Endothelial cell of umbilical vein (primary cell): Measurements from ENCODE around the gene LRRC73. TPM values are rescaled to one million over a fixed set of nuclear protein-coding genes. Genes with fewer than 3 reads are reported as not detected.

Experiments used
- BruUV-seq: library from RNA; stranded (reverse); fragments of 400-500 nt; replicated peaks from 2 replicates; lab custom pipeline; 2021; lab: Mats Ljungman, UMichigan
- CTCF ChIA-PET: fragments of 300-600, 350-600 bp; sonication (Branson Sonifier 250); formaldehyde crosslinking; loops from one replicate; lab custom pipeline; 2021; ENCODE audit warnings: antibody characterized with exemption, inconsistent platforms; lab: Charles Lee
- POLR2A ChIA-PET: fragments of 300-600, 350-600 bp; sonication (Branson Sonifier 250); formaldehyde crosslinking; loops from one replicate; lab custom pipeline; 2021; ENCODE audit warnings: antibody characterized with exemption, inconsistent platforms; lab: Charles Lee
- DNase-seq: peaks from one replicate; pipeline ENCODE4 v3.0.0-alpha.2; 2011; ENCODE audit warnings: low read depth, low spot score
- FAIRE-seq: peaks from 2 replicates; lab custom pipeline; 2011; peaks lifted over from hg19 to GRCh38; lab: Jason Lieb, UNC
- H2AFZ ChIP-seq: 2 replicates; pipeline ENCODE4 v1.6.0; 2012; ENCODE audit warnings: low read depth, low read length, control low read depth, inconsistent platforms
- H3K27ac ChIP-seq: 2 replicates; pipeline ENCODE4 v1.5.1; 2011; ENCODE audit warnings: low read depth, mild to moderate bottlenecking, control low read depth, low read length, moderate library complexity; ENCODE audit not compliant: insufficient read depth
- H3K27me3 ChIP-seq, 2 experiments: 2 replicates each; pipeline versions ENCODE4 v1.6.0 to v1.6.1; 2011; ENCODE audit warnings: low read length in 2 of 2, mixed read lengths in 1 of 2; ENCODE audit not compliant: control insufficient read depth in 2 of 2, insufficient read depth in 2 of 2
- H3K36me3 ChIP-seq, 2 experiments: 2 replicates in 1 of 2; 3 replicates in 1 of 2; pipeline ENCODE4 v1.5.1; 2011; ENCODE audit warnings: low read length in 2 of 2, mild to moderate bottlenecking in 1 of 2, moderate library complexity in 1 of 2; ENCODE audit not compliant: control insufficient read depth in 2 of 2, insufficient read depth in 2 of 2; ENCODE audit errors: extremely low read depth in 1 of 2
- H3K4me1 ChIP-seq: 3 replicates; pipeline ENCODE4 v1.5.1; 2011; ENCODE audit warnings: mild to moderate bottlenecking, low read length; ENCODE audit not compliant: control insufficient read depth, insufficient read depth; ENCODE audit errors: extremely low read depth
- H3K4me2 ChIP-seq: 2 replicates; pipeline ENCODE4 v1.6.1; 2011; ENCODE audit warnings: low read length, control low read depth, mixed read lengths; ENCODE audit not compliant: insufficient read depth
- H3K4me3 ChIP-seq, 3 experiments: fragments of 200-600 bp in 1 of 3; sonication (generic), shearing (Covaris generic) in 1 of 3; replicated peaks in 1 of 3; 2 replicates each; pipeline ENCODE4 v1.5.1; 2011 to 2016; ENCODE audit warnings: control low read depth in 3 of 3, low read length in 3 of 3, mild to moderate bottlenecking in 2 of 3, inconsistent platforms in 1 of 3, low read depth in 1 of 3, moderate library complexity in 1 of 3; ENCODE audit not compliant: insufficient read depth in 1 of 3
- H3K79me2 ChIP-seq: 2 replicates; pipeline ENCODE4 v1.6.0; 2012; ENCODE audit warnings: low read length, inconsistent platforms; ENCODE audit not compliant: control insufficient read depth, insufficient read depth
- H3K9ac ChIP-seq: replicated peaks from 2 replicates; pipeline ENCODE3; 2011; ENCODE audit warnings: low read length, control low read depth; ENCODE audit not compliant: insufficient read depth; ENCODE audit errors: extremely low read depth
- H3K9me1 ChIP-seq: replicated peaks from 3 replicates; pipeline ENCODE4 v1.6.0; 2011; ENCODE audit warnings: mild to moderate bottlenecking, low read length; ENCODE audit not compliant: control insufficient read depth, insufficient read depth; ENCODE audit errors: extremely low read depth
- H3K9me3 ChIP-seq: replicated peaks from 2 replicates; pipeline ENCODE4 v1.5.1; 2012; ENCODE audit warnings: low read length, inconsistent platforms; ENCODE audit not compliant: control insufficient read depth, insufficient read depth
- H4K20me1 ChIP-seq: replicated peaks from 2 replicates; pipeline ENCODE3; 2011; ENCODE audit warnings: mild to moderate bottlenecking, low read length; ENCODE audit not compliant: control insufficient read depth, insufficient read depth; ENCODE audit errors: extremely low read depth
- EZH2 ChIP-seq: IDR thresholded peaks from 2 replicates; pipeline ENCODE4 v1.6.1; 2012; ENCODE audit warnings: borderline replicate concordance, low read depth, mild to moderate bottlenecking, moderate library complexity, low read length, inconsistent platforms; ENCODE audit not compliant: severe bottlenecking
- FOS ChIP-seq: IDR thresholded peaks from 2 replicates; pipeline ENCODE4 v1.6.1; 2011; ENCODE audit warnings: mild to moderate bottlenecking, low read length, moderate library complexity, borderline replicate concordance; ENCODE audit not compliant: insufficient read depth
- GATA2 ChIP-seq: IDR thresholded peaks from 2 replicates; pipeline ENCODE4 v1.7.0; 2011; ENCODE audit warnings: low read depth, mild to moderate bottlenecking, moderate library complexity, mixed read lengths, low read length; ENCODE audit not compliant: insufficient read length, insufficient read depth
- JUN ChIP-seq: IDR thresholded peaks from 2 replicates; pipeline ENCODE4 v1.6.1; 2011; ENCODE audit warnings: borderline replicate concordance, low read depth; ENCODE audit not compliant: insufficient read length, insufficient read depth
- MYC ChIP-seq: IDR thresholded peaks from one replicate; pipeline ENCODE4 v1.6.1; 2011; ENCODE audit warnings: mild to moderate bottlenecking, low read depth, low read length
- POLR2A ChIP-seq: IDR thresholded peaks from 2 replicates; pipeline ENCODE4 v1.6.1; 2012; ENCODE audit warnings: low read depth, mild to moderate bottlenecking, control low read depth, low read length
- POLR2AphosphoS5 ChIP-seq: IDR thresholded peaks from 2 replicates; pipeline ENCODE4 v1.6.1; 2012; ENCODE audit warnings: low read depth, mild to moderate bottlenecking, control low read depth, low read length, moderate library complexity; ENCODE audit not compliant: insufficient read depth
- dilution Hi-C: fragments of 300-500 bp; cut with MboI; formaldehyde crosslinking; loops from one replicate; pipeline ENCODE4 v1.15.0; 2019; ENCODE audit warnings: low sequenced_read_pairs; ENCODE audit not compliant: extremely low pct_ligation_motif_present
- intact Hi-C: fragments of 100-400 bp; cut with micrococcal nuclease; formaldehyde crosslinking; loops from one replicate; pipeline ENCODE4 v1.10.0; 2022
- polyA plus RNA-seq, 4 experiments: library from polyadenylated mRNA; depleted of rRNA in 3 of 4; stranded (reverse) in 3 of 4; unstranded in 1 of 4; fragments of >200 nt; gene quantifications; 2 replicates each; pipeline versions ENCODE4 v1.2.1 to v1.2.3, GENCODE V29; 2011 to 2012; ENCODE audit warnings: missing spikeins in 1 of 4
- total RNA-seq: library from RNA; stranded (reverse); gene quantifications from 2 replicates; pipeline ENCODE4 v1.2.3, GENCODE V29; 2021
- TF ChIP-seq, protein P1 (sequence below): IDR thresholded peaks from 2 replicates; pipeline ENCODE4 v1.6.1; 2011; ENCODE audit not compliant: insufficient read depth, insufficient read length

LRRC73 gene
- total and polyA plus RNA-seq, 2 donors (not counting 3 experiments of a cell fraction or from before 2014, with no cell fraction given) = 0.11 to 0.58 TPM

DNA sequence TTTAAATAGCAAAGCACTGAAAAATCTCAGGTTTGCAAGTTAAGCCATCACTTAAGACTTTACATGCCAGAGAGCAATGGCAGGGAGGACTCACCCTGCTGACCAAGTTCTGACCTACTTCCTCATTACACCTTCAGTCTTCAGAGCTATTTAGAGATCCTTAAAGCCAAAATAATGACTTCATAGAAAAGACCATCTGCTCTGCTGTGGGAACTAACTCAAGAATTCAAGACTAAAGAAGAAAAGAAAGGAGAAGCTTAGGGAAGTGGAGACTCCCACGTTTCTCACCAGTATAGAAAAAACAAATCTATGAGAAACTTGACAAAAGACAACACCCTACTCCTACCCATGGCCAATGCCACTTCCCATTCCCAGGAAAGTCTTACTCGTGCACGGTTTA lies 37.1 kb upstream of the LRRC73 start:
- intact Hi-C loops = no loop called here
- H3K36me3 ChIP-seq = peaks cover 16 to 24% of the 10 kb centered on the region in 2 experiments
- ChIA-PET POLR2A (no interaction called here), CTCF (no interaction called here)
- no TSS peak for BruUV-seq
- no peak overlapping the region for H3K9ac ChIP-seq
- H3K9me3 ChIP-seq = no peaks in the 10 kb centered on the region
- no peaks in the 10 kb centered on the region for H4K20me1 ChIP-seq
- H3K4me1 ChIP-seq = no peaks in the 10 kb centered on the region
- FAIRE-seq = no peak
- H3K9me1 ChIP-seq = no peaks in the 10 kb centered on the region
- H3K27ac ChIP-seq = no peak overlapping the region
- no peaks in the 10 kb centered on the region for H3K79me2 ChIP-seq
- no peaks in the 10 kb centered on the region for H3K27me3 ChIP-seq
- no peak overlapping the region for H3K4me3 ChIP-seq
- TF ChIP-seq POLR2A (no peak), FOS (no peak), GATA2 (no peak), MYC (no peak), EZH2 (no peak), POLR2AphosphoS5 (no peak), JUN (no peak)
- TF ChIP-seq, protein P1, sequence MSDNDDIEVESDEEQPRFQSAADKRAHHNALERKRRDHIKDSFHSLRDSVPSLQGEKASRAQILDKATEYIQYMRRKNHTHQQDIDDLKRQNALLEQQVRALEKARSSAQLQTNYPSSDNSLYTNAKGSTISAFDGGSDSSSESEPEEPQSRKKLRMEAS = no peak
- dilution Hi-C loops = no loop called here
- no peak overlapping the region for H3K4me2 ChIP-seq
- no peak overlapping the region for H2AFZ ChIP-seq
- DNase-seq = no peak

DNA sequence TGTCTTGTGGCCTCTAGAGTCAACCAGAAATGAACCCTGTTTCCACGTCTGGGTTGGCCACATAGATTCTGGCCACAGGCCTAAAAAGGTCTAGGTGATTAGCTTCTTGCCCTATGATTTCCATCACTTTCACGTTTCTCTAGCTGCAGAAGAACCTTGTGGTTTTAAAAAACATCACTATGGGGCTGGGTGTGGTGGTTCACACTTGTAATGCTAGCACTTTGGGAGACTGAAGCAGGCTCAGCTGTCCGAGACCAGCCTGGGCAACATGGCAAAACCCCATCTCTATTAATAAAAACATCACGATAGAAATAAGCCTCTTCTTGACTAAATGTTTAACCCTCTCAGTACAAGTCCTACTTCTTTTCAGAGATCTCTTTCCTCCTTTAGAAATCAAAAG lies 34.3 kb upstream of the LRRC73 start:
- no TSS peak for BruUV-seq
- CTCF ChIA-PET = no interaction called here

More for the DNA sequence above, 34.3 kb upstream of the LRRC73 start:
- POLR2A ChIA-PET = no interaction called here
- Histone ChIP-seq H3K27me3 (no peaks in the 10 kb centered on the region), H2AFZ (no peak overlapping the region), H3K36me3 (peaks cover 9 to 18% of the 10 kb centered on the region in 2 experiments), H3K79me2 (no peaks in the 10 kb centered on the region), H3K4me1 (no peaks in the 10 kb centered on the region), H4K20me1 (no peaks in the 10 kb centered on the region), H3K9me1 (no peaks in the 10 kb centered on the region), H3K9ac (no peak overlapping the region), H3K27ac (no peak overlapping the region), H3K9me3 (no peaks in the 10 kb centered on the region), H3K4me2 (no peak overlapping the region), H3K4me3 (no peak overlapping the region)
- TF ChIP-seq POLR2A = no peak
- TF ChIP-seq JUN = no peak
- TF ChIP-seq MYC = no peak
- TF ChIP-seq FOS = no peak
- dilution Hi-C loops (no loop called here), intact Hi-C loops (no loop called here)
- no peak for DNase-seq
- no peak for FAIRE-seq
